ENCODE data around the gene EPS8L1. TPM values are rescaled to one million over a fixed set of nuclear protein-coding genes. Genes with fewer than 3 reads are reported as not detected.
"Not testable (repeated sequence)": the region's sequence is repeated elsewhere in the genome, so short reads cannot be mapped to it uniquely, and the experiment has no call there.

EPS8L1 gene
- total and polyA plus RNA-seq, 10 donors: 0.37 to 5.3 (median 3.1) TPM; not detected in 1

DNA sequence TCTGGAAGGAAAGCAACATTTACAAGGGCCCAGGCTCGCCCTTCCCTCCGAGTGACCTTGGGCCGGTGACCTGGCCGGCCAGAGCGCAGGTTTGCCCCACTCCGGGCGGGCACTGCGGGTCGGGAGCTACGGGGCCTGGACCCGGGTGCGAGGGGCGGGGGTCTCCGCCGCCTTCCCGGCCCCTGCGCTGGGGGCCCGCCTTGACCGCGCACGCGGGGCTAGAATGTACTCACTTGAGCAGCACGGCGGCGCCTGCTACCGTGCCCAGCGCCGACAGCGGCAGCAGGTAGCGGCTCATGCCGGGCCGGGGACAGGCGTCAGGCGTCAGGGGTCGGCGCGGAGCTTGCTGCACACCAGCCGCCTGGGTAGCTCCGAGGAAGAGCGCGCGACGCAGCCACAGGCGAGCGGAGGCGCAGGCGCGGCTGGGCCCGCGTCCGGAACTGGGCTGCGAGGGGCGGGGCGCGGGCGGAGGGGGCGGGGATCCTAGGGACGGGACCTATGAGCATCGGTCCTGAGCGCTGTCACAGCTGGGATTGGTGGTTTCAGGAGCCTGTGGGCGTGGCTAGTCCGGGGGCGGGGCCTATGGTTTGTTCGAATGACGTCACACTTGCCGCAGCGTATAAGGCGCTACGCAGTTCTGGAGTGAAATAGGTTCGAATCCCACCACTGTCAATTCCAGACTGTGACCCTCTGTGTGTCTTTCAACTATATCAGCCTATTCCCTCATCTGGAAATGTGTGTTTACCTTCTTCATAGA lies 12.8 kb upstream of the EPS8L1 start, which contains the start of gene RDH13:
Gene RDH13 (minus strand): TSS at position 414 of the 757 bp plus-strand sequence. CDS start 116 bp downstream, at position 298.
- peak; percentile 76 to 88 (median 85) for TF ChIP-seq POLR2AphosphoS5 (IDR thresholded peaks at IDR 0.05)
- no peak for TF ChIP-seq POLR2A (IDR thresholded peaks at IDR 0.05)
- intact Hi-C loops (cut with DNase I; ENCODE audit: low total_unique reads): no loop called here
- WGBS, 5 donors: 1 to 3% (median 1%) methylated on average over 27 to 70 of the region's 70 CpGs

DNA sequence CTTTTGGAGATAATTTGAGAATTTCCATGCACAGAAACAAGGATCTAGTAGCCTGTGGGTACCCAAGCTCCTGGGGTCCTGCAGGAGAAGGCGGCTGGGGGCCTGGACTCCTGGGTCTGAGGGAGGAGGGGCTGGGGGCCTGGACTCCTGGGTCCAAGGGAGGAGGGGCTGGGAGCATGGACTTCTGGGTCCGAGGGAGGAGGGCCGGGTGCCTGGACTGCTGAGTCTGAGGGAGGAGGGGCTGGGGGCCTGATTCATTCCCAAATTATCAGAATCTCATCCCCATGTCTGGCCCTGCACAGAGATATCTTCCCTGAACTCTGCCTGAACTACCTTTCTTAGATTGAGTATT lies 12.2 kb upstream of the EPS8L1 start:
- Histone ChIP-seq H3K4me1 (peaks cover 8 to 30% (median 15%) of the 10 kb centered on the region in 6 donors), H3K4me3 (peak overlapping the region in 4 of 8 donors; percentile 73 to 95 (median 81)), H3K27me3 (replicated peaks in 1 of 7) (peaks cover 0 to 28% (median 0%) of the 10 kb centered on the region in 7 donors), H3K9me3 (no peaks in the 10 kb centered on the region), H3K36me3 (peaks cover 0 to 10% (median 8%) of the 10 kb centered on the region in 6 donors), H3K27ac (peak overlapping the region in 5 of 8 donors; percentile 48 to 86 (median 84))
- intact Hi-C loops (cut with DNase I; ENCODE audit: low total_unique reads): no loop called here
- DNase-seq: no peak
- WGBS, 5 donors: 72 to 90% (median 81%) methylated on average over 3 of the region's 3 CpGs
- no peak for TF ChIP-seq POLR2A (IDR thresholded peaks at IDR 0.05)
- TF ChIP-seq, protein P1, sequence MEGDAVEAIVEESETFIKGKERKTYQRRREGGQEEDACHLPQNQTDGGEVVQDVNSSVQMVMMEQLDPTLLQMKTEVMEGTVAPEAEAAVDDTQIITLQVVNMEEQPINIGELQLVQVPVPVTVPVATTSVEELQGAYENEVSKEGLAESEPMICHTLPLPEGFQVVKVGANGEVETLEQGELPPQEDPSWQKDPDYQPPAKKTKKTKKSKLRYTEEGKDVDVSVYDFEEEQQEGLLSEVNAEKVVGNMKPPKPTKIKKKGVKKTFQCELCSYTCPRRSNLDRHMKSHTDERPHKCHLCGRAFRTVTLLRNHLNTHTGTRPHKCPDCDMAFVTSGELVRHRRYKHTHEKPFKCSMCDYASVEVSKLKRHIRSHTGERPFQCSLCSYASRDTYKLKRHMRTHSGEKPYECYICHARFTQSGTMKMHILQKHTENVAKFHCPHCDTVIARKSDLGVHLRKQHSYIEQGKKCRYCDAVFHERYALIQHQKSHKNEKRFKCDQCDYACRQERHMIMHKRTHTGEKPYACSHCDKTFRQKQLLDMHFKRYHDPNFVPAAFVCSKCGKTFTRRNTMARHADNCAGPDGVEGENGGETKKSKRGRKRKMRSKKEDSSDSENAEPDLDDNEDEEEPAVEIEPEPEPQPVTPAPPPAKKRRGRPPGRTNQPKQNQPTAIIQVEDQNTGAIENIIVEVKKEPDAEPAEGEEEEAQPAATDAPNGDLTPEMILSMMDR (IDR thresholded peaks at IDR 0.05 in 8 of 11, conservative IDR thresholded peaks at IDR 0.05 in 3 of 11): no peak
- no peak for TF ChIP-seq POLR2AphosphoS5 (IDR thresholded peaks at IDR 0.05)

More for the DNA sequence above, 12.8 kb upstream of the EPS8L1 start, which contains the start of gene RDH13:
- Histone ChIP-seq H3K9me3 (no peaks in the 10 kb centered on the region), H3K4me3 (peak within 1 kb of the TSS; percentile 58 to 95 (median 80)), H3K36me3 (peaks cover 0 to 16% (median 13%) of the 10 kb centered on the region in 6 donors), H3K4me1 (peaks cover 8 to 30% (median 15%) of the 10 kb centered on the region in 6 donors), H3K27me3 (replicated peaks in 1 of 7) (peaks cover 0 to 23% (median 0%) of the 10 kb centered on the region in 7 donors), H3K27ac (peak within 1 kb of the TSS; percentile 48 to 86 (median 74))
- DNase-seq: peak; percentile 97

DNA sequence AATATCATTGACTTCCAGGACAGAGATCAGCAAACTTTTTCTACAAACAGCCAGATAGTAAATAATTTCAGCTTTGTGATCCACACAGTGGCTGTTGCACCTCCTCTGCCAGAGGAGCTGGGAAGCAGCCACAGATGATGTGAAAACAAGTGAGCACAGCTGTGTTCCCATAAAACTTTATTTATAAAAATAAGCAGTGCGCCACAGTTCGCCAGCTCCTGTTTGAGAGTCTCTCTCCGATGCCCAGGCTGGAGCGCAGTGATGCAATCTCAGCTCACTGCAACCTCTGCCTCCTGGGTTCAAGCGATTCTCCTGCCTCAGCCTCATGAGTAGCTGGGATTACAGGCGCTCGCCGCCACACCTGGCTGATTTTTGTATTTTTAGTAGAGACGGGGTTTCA lies 10.2 kb upstream of the EPS8L1 start:
- intact Hi-C loops (cut with DNase I; ENCODE audit: low total_unique reads); H3K27ac ChIP-seq; H3K4me3 ChIP-seq; H3K9me3 ChIP-seq; H3K36me3 ChIP-seq; DNase-seq: not testable (repeated sequence)
- peaks cover 8 to 36% (median 21%) of the 10 kb centered on the region in 6 donors for H3K4me1 ChIP-seq
- H3K27me3 ChIP-seq (replicated peaks in 1 of 7): peaks cover 0 to 47% (median 16%) of the 10 kb centered on the region in 7 donors
- 82 to 89% (median 87%) methylated on average over 9 of the region's 9 CpGs for WGBS, 5 donors

DNA sequence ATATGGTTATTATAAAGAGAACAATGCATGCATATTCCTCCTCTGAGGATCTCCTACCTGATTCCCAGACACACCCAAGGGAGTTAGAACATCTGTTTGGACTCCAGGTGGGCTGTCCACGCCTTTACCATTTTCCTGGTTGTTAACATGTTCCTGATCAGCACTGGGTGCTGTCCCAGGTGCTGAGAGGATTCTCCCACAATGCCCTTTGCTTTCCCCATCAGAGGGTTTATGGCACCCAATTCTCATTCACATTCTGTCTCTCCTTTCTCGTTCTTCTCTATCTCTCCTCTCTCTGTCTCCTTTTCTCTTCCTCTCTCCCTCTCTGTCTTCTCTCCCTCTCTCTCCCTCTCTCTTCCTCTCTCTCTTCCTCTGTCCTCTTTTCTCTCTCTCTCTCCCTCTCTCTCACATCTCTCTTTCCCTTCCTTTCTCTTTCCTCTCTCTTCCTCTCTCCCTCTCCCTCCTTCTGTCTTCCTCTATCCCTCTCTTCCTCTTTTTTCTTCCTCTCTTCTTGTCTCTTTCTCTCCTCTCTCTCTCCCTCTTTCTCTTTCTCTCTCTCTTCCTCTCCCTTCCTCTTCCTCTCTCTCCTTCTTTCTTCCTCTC lies 9.5 kb upstream of the EPS8L1 start:
- WGBS, 5 donors: 18 to 40% (median 32%) methylated on average over 2 of the region's 2 CpGs
- H3K4me3 ChIP-seq: no peak overlapping the region
- intact Hi-C loops (cut with DNase I; ENCODE audit: low total_unique reads): no loop called here
- no peaks in the 10 kb centered on the region for H3K36me3 ChIP-seq
- H3K27me3 ChIP-seq (replicated peaks in 1 of 7): peaks cover 0 to 54% (median 22%) of the 10 kb centered on the region in 7 donors
- peaks cover 3 to 36% (median 18%) of the 10 kb centered on the region in 6 donors for H3K4me1 ChIP-seq
- no peak for DNase-seq
- H3K27ac ChIP-seq: no peak overlapping the region
- TF ChIP-seq, protein P1 (IDR thresholded peaks at IDR 0.05 in 8 of 11, conservative IDR thresholded peaks at IDR 0.05 in 3 of 11): no peak
- no peak for TF ChIP-seq POLR2A (IDR thresholded peaks at IDR 0.05)
- no peak for TF ChIP-seq POLR2AphosphoS5 (IDR thresholded peaks at IDR 0.05)
- H3K9me3 ChIP-seq: peaks cover 0 to 3% (median 0%) of the 10 kb centered on the region in 8 donors

DNA sequence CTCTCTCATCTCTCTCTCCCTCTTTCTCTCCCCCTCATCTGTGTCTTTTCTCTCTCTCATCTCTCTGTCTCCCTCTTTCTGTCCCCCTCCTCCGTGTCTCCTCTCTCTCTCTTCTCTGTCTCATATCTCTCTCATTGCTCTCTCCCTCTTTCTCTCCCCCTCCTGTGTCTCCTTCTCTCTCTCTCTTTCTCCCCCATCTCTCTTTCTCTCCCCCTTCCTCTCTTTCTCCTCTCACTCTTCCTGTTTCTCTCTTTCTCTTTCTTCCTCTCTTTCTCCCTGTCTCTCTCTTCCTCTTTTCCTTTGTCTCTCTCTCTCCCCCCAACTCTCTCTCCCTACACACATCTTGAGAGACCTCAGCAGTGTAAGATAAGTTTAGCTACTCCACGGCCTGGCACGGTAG lies 7.8 kb upstream of the EPS8L1 start:
- Histone ChIP-seq H3K4me1 (peaks cover 0 to 28% (median 8%) of the 10 kb centered on the region in 6 donors), H3K4me3 (no peak overlapping the region), H3K27ac (no peak overlapping the region), H3K36me3 (no peaks in the 10 kb centered on the region), H3K27me3 (replicated peaks in 1 of 7) (peaks cover 0 to 65% (median 27%) of the 10 kb centered on the region in 7 donors), H3K9me3 (peaks cover 0 to 4% (median 0%) of the 10 kb centered on the region in 8 donors)
- DNase-seq: no peak
- TF ChIP-seq POLR2AphosphoS5 (IDR thresholded peaks at IDR 0.05) (no peak), POLR2A (IDR thresholded peaks at IDR 0.05) (no peak)
- TF ChIP-seq, protein P1 (IDR thresholded peaks at IDR 0.05 in 8 of 11, conservative IDR thresholded peaks at IDR 0.05 in 3 of 11): no peak
- intact Hi-C loops (cut with DNase I; ENCODE audit: low total_unique reads): no loop called here
- 33 to 46% (median 40%) methylated on average over 3 of the region's 3 CpGs for WGBS, 5 donors

Measured in spleen (tissue), 11 donors.